Right atrium auricular region (tissue), 2 donors: ENCODE results near the gene SCFD2. TPM values are rescaled to one million over a fixed set of nuclear protein-coding genes. Genes with fewer than 3 reads are reported as not detected.

Source experiments
- DNase-seq: peaks from one replicate; pipeline ENCODE4 v3.0.0-alpha.2; 2019; ENCODE audit warnings: low spot score
- H3K27ac ChIP-seq, 2 donors: fragments of 200-600 bp; sonication (generic); 1 replicate in 1 of 2; 2 replicates in 1 of 2; pipeline ENCODE4 v1.5.1; 2016 to 2019
- H3K27me3 ChIP-seq, 2 donors: fragments of 200-600 bp; sonication (generic); one replicate each; pipeline versions ENCODE4 v1.5.1 to v1.6.0; 2017 to 2019
- H3K36me3 ChIP-seq: fragments of 200-600 bp; sonication (generic); one replicate; pipeline ENCODE4 v1.5.1; 2016
- H3K4me1 ChIP-seq, 2 donors: fragments of 200-600 bp; sonication (generic); one replicate each; pipeline versions ENCODE4 v1.5.1 to v1.6.0; 2017 to 2019
- H3K4me3 ChIP-seq, 2 donors: fragments of 200-600 bp; sonication (generic); 1 replicate in 1 of 2; 2 replicates in 1 of 2; pipeline ENCODE4 v1.5.1; 2017 to 2019; ENCODE audit warnings: mild to moderate bottlenecking in 1 of 2, moderate library complexity in 1 of 2
- H3K9me3 ChIP-seq, 2 donors: fragments of 200-600 bp; sonication (generic); one replicate each; pipeline ENCODE4 v1.5.1; 2019
- total RNA-seq, 2 donors: library from RNA; depleted of rRNA; stranded (reverse); fragments of >200 nt; gene quantifications; one replicate each; pipeline ENCODE4 v1.1.0, GENCODE V29; 2016
- TF ChIP-seq, protein P1 (sequence below), 2 donors: fragments of 200-600 bp; sonication (generic); IDR thresholded peaks; one replicate each; pipeline ENCODE4 v1.5.1; 2019; ENCODE audit warnings: antibody characterized with exemption in 2 of 2

Gene SCFD2
- total RNA-seq, 2 donors from 2014 or later = 8.1 to 9.4 TPM

DNA sequence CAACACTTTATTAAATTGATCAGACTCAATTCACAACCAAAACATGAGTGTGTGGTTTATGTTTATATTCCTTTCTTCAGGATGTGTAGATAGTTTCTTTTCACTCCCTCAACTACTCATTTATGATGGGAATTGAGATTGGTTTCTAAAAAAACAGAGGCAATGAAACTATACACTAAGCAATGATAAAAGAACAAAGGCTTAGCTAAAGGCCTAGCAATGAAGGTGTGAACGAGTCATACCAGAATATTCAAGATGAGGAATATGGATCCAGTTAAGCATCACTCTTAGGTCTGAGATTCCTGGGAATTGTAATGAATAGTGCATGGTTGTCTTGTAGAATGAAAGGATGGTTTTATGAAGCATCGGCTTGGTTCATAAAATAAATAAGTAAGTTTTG, 521.3 kb downstream of the SCFD2 start:
- no peaks in the 10 kb centered on the region for H3K36me3 ChIP-seq
- H3K4me1 ChIP-seq = peaks cover 0 to 37% of the 10 kb centered on the region in 2 donors
- TF ChIP-seq, protein P1, sequence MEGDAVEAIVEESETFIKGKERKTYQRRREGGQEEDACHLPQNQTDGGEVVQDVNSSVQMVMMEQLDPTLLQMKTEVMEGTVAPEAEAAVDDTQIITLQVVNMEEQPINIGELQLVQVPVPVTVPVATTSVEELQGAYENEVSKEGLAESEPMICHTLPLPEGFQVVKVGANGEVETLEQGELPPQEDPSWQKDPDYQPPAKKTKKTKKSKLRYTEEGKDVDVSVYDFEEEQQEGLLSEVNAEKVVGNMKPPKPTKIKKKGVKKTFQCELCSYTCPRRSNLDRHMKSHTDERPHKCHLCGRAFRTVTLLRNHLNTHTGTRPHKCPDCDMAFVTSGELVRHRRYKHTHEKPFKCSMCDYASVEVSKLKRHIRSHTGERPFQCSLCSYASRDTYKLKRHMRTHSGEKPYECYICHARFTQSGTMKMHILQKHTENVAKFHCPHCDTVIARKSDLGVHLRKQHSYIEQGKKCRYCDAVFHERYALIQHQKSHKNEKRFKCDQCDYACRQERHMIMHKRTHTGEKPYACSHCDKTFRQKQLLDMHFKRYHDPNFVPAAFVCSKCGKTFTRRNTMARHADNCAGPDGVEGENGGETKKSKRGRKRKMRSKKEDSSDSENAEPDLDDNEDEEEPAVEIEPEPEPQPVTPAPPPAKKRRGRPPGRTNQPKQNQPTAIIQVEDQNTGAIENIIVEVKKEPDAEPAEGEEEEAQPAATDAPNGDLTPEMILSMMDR (IDR thresholded peaks at IDR 0.05) = no peak
- H3K4me3 ChIP-seq = no peak overlapping the region
- H3K9me3 ChIP-seq = no peaks in the 10 kb centered on the region
- H3K27me3 ChIP-seq = no peaks in the 10 kb centered on the region
- H3K27ac ChIP-seq = no peak overlapping the region
- DNase-seq = no peak

DNA sequence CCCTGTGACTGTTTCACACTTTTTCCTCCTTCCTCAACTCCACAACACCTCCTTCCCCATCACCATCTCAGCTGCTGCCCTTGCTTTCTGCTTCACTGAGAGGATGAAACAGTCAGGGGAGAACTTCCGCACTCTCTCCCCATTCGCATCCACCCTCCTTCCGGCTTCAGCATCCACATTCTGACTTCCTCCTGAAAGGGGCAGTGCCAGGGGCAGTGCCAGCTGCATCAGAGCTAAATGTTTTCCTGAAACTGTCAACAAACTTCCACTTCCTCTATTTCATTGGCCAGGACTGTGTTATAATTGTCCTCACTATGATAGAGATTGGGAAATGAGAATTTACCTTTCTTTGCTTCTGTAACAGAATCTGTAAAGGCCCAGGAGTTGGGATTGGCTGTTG, 521.9 kb downstream of the SCFD2 start:
- Histone ChIP-seq H3K36me3 (no peaks in the 10 kb centered on the region), H3K9me3 (no peaks in the 10 kb centered on the region), H3K27ac (no peak overlapping the region), H3K4me1 (peaks cover 0 to 42% of the 10 kb centered on the region in 2 donors), H3K27me3 (no peaks in the 10 kb centered on the region), H3K4me3 (no peak overlapping the region)
- peak; percentile 59 for DNase-seq
- TF ChIP-seq, protein P1 (IDR thresholded peaks at IDR 0.05) = no peak

DNA sequence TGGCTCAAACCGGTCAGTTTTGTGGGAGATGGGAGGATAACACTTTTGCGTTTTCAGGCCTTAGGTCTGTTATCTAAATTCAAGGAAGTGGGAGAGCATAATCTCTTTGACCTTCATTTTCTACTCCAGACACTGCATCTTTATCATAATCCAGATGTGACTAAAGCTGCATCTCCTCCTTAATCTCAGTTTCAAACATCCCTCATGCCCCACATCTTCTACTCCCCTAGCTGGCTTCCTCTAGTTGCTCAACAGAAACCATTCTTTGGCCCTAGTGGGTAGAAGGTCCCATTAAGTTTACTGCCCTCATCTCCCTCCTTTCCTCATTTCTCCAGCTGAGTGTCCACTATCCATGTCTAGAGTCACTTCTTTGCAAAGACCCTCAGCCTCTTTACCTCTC, 522.5 kb downstream of the SCFD2 start:
- Histone ChIP-seq H3K9me3 (no peaks in the 10 kb centered on the region), H3K27me3 (no peaks in the 10 kb centered on the region), H3K27ac (no peak overlapping the region), H3K4me3 (no peak overlapping the region), H3K4me1 (peaks cover 0 to 48% of the 10 kb centered on the region in 2 donors), H3K36me3 (no peaks in the 10 kb centered on the region)
- no peak for DNase-seq
- TF ChIP-seq, protein P1 (IDR thresholded peaks at IDR 0.05) = no peak

DNA sequence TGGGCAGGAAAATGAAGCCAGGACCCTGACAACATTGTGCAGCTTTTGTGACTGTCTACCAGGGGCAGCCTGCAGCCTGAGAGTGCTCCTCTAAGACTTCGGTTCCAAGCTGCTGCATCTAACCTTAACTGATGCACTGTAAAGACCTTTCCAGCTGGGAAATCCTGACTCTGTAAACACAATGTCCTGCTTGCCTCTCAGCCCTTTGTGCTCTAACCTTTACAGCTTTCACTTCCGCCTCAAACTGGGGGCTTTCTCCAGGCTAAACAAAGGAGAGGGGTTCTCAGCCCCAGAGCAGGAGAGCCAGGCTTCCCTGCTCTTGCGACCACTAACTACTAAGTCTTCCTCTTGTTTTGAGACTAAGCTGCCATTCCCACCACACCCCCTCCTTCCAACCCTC, 523.1 kb downstream of the SCFD2 start:
- Histone ChIP-seq H3K27me3 (no peaks in the 10 kb centered on the region), H3K27ac (no peak overlapping the region), H3K36me3 (no peaks in the 10 kb centered on the region), H3K4me3 (no peak overlapping the region), H3K4me1 (peaks cover 0 to 54% of the 10 kb centered on the region in 2 donors), H3K9me3 (no peaks in the 10 kb centered on the region)
- TF ChIP-seq, protein P1 (IDR thresholded peaks at IDR 0.05) = no peak
- peak; percentile 32 for DNase-seq

DNA sequence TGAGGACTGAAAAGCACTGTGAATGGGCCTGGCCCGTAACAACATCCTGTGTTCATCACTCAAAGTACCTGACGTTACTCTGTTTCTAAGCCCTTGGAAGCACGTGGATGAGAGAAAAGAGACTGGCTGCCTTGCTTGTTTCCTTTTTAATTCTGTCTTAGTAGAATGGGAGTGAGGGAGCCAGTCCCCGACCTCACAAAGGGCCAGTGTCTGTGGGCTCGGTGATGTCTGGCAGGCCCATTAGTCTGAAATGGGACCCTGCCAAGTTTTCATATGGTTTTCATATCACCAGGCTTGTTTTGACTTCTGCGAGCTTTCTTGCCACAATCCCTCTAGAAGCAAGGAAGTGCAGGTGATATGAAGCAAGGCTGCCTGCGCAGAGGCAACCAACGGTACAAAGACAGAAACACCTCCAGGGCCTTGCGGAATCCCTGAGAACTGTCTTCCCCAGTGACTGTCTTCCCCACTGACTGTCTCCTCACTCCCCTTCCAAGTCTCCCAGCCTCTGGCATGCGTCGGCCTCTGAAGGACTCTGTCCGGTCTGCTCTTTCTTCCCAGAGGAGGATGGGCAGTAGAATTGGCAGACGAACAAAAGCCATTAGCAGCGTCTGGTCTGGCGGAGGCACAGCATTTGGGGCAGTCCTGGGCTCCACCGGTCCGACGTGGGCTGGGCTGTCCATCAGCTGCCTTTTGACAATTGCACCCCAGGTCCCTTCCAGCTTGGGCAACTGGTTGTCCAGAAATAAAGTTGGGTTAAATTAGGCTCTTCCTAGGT, 524.0 kb downstream of the SCFD2 start:
- TF ChIP-seq, protein P1 (IDR thresholded peaks at IDR 0.05) = no peak
- DNase-seq = no peak
- Histone ChIP-seq H3K36me3 (no peaks in the 10 kb centered on the region), H3K4me1 (peaks cover 0 to 57% of the 10 kb centered on the region in 2 donors), H3K27ac (peak overlapping the region; percentile 13 to 46), H3K4me3 (no peak overlapping the region), H3K9me3 (no peaks in the 10 kb centered on the region), H3K27me3 (no peaks in the 10 kb centered on the region)
